ENCODE results near the gene JPH3. TPM values are rescaled to one million over a fixed set of nuclear protein-coding genes. Genes with fewer than 3 reads are reported as not detected.

Gene JPH3
- total and polyA plus RNA-seq, 10 of the 15 experiments (the other 5 are each of a cell fraction or from before 2014, with no cell fraction given): 0.05 TPM; not detected in 9

DNA sequence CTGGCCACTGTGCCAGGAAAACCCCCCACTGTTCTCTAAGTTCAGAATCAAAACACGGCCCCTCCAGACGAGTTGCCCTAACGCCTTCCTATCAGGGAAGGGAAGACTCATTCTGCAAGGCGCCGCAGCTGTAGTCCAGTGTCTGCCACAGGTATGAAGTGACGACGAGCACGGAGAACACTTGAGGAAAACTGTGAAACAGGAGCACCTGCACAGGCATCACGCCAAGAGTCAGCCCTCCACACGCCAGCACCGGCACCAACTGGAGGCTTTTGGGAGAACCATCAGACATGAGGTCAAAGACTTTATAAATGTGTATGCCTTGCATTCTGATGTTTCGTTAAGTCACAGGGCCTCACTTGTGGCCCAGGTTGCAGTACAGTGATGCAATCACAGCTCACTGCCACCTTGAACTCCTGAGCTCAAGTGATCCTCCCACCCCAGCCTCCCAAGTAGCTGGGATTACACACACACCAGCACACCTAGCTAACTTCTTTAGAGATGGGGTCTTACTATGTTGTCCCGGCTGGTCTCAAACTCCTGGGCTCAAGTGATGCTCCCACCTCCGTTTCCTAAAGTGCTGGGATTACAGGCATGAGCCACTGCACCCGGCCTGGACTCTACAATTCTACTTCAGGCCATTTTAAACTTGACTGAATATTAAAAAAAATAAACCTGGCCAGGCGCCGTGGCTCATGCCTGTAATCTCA is 140.6 kb downstream of the JPH3 start:
- in situ Hi-C loops (cut with MboI) (no loop called here), intact Hi-C loops (cut with micrococcal nuclease; ENCODE audit: unreplicated experiment) (no loop called here)
- no peak for FAIRE-seq
- ChIA-PET SMC1A (ENCODE audit: uncharacterized antibody, unreplicated experiment) (no interaction called here), CTCF (no interaction called here), RAD21 (ENCODE audit: unreplicated experiment) (no interaction called here), POLR2A (no interaction called here)
- H2AFZ ChIP-seq (ENCODE audit: control insufficient read depth, low read depth, low read length): no peak overlapping the region
- H3K4me3 ChIP-seq: no peak overlapping the region
- ATAC-seq: no peak
- BruUV-seq (replicated peaks): no TSS peak
- no peak overlapping the region for H3K27ac ChIP-seq (ENCODE audit: control insufficient read depth, insufficient read depth)
- no peak for TF ChIP-seq RELA (IDR thresholded peaks at IDR 0.05; ENCODE audit: borderline replicate concordance, partially characterized antibody)
- TF ChIP-seq SMAD1 (IDR thresholded peaks at IDR 0.05; ENCODE audit: low read depth, partially characterized antibody): no peak
- TF ChIP-seq, protein P1, sequence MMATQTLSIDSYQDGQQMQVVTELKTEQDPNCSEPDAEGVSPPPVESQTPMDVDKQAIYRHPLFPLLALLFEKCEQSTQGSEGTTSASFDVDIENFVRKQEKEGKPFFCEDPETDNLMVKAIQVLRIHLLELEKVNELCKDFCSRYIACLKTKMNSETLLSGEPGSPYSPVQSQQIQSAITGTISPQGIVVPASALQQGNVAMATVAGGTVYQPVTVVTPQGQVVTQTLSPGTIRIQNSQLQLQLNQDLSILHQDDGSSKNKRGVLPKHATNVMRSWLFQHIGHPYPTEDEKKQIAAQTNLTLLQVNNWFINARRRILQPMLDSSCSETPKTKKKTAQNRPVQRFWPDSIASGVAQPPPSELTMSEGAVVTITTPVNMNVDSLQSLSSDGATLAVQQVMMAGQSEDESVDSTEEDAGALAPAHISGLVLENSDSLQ (IDR thresholded peaks at IDR 0.05): no peak
- TF ChIP-seq DPF2 (IDR thresholded peaks at IDR 0.05): no peak
- TF ChIP-seq TCF3 (IDR thresholded peaks at IDR 0.05; ENCODE audit: borderline replicate concordance, insufficient read depth, low read depth, low read length): no peak
- no peak for TF ChIP-seq NFYB (IDR thresholded peaks at IDR 0.05; ENCODE audit: insufficient read depth, low read depth, low read length)
- no peak for TF ChIP-seq YBX1 (IDR thresholded peaks at IDR 0.05)
- TF ChIP-seq, protein P2, sequence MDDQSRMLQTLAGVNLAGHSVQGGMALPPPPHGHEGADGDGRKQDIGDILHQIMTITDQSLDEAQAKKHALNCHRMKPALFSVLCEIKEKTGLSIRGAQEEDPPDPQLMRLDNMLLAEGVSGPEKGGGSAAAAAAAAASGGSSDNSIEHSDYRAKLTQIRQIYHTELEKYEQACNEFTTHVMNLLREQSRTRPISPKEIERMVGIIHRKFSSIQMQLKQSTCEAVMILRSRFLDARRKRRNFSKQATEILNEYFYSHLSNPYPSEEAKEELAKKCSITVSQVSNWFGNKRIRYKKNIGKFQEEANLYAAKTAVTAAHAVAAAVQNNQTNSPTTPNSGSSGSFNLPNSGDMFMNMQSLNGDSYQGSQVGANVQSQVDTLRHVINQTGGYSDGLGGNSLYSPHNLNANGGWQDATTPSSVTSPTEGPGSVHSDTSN (IDR thresholded peaks at IDR 0.05; ENCODE audit: insufficient replicate concordance, low read depth, low read length): no peak
- TF ChIP-seq MYB (IDR thresholded peaks at IDR 0.05; ENCODE audit: borderline replicate concordance, low read depth, low read length): no peak
- TF ChIP-seq YY1 (IDR thresholded peaks at IDR 0.05; ENCODE audit: low read depth, low read length): no peak
- no peak for TF ChIP-seq FOS (IDR thresholded peaks at IDR 0.05; ENCODE audit: borderline replicate concordance, extremely low read depth, insufficient read length)
- TF ChIP-seq ZNF217 (IDR thresholded peaks at IDR 0.05): no peak
- TF ChIP-seq, protein P3, sequence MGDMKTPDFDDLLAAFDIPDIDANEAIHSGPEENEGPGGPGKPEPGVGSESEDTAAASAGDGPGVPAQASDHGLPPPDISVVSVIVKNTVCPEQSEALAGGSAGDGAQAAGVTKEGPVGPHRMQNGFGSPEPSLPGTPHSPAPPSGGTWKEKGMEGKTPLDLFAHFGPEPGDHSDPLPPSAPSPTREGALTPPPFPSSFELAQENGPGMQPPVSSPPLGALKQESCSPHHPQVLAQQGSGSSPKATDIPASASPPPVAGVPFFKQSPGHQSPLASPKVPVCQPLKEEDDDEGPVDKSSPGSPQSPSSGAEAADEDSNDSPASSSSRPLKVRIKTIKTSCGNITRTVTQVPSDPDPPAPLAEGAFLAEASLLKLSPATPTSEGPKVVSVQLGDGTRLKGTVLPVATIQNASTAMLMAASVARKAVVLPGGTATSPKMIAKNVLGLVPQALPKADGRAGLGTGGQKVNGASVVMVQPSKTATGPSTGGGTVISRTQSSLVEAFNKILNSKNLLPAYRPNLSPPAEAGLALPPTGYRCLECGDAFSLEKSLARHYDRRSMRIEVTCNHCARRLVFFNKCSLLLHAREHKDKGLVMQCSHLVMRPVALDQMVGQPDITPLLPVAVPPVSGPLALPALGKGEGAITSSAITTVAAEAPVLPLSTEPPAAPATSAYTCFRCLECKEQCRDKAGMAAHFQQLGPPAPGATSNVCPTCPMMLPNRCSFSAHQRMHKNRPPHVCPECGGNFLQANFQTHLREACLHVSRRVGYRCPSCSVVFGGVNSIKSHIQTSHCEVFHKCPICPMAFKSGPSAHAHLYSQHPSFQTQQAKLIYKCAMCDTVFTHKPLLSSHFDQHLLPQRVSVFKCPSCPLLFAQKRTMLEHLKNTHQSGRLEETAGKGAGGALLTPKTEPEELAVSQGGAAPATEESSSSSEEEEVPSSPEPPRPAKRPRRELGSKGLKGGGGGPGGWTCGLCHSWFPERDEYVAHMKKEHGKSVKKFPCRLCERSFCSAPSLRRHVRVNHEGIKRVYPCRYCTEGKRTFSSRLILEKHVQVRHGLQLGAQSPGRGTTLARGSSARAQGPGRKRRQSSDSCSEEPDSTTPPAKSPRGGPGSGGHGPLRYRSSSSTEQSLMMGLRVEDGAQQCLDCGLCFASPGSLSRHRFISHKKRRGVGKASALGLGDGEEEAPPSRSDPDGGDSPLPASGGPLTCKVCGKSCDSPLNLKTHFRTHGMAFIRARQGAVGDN (IDR thresholded peaks at IDR 0.05): no peak
- no peak for TF ChIP-seq TBL1XR1 (IDR thresholded peaks at IDR 0.05; ENCODE audit: low read depth, low read length)
- no peak for TF ChIP-seq NBN (IDR thresholded peaks at IDR 0.05)
- no peak for TF ChIP-seq MTA3 (IDR thresholded peaks at IDR 0.05; ENCODE audit: borderline replicate concordance, low read length)
- TF ChIP-seq KAT2A (conservative IDR thresholded peaks at IDR 0.05; ENCODE audit: control insufficient read depth, low read depth, low read length): no peak
- TF ChIP-seq SREBF1 (IDR thresholded peaks at IDR 0.05; ENCODE audit: low read length): no peak
- H3K4me2 ChIP-seq (ENCODE audit: control insufficient read depth, insufficient read depth): no peak overlapping the region
- no peaks in the 10 kb centered on the region for H3K79me2 ChIP-seq (ENCODE audit: control insufficient read depth, insufficient read depth, low read length)
- no peaks in the 10 kb centered on the region for H3K4me1 ChIP-seq (ENCODE audit: control insufficient read depth, insufficient read depth, low read length)
- DNase-seq (ENCODE audit: low read depth, low spot score): no peak
- no peak overlapping the region for H3K9ac ChIP-seq (ENCODE audit: control insufficient read depth, insufficient read depth, low read length)
- no peaks in the 10 kb centered on the region for H4K20me1 ChIP-seq (ENCODE audit: control insufficient read depth, insufficient read depth)
- no peaks in the 10 kb centered on the region for H3K9me3 ChIP-seq (replicated peaks; ENCODE audit: control insufficient read depth, insufficient read depth, low read length)
- no peaks in the 10 kb centered on the region for H3K27me3 ChIP-seq (replicated peaks in 1 of 2; ENCODE audit: control insufficient read depth in 2 of 2, insufficient read depth in 2 of 2, low read length in 1 of 2)
- 81% methylated on average over 16 of the region's 17 CpGs for WGBS (ENCODE audit: insufficient coverage, insufficient replicate concordance, low lambda C conversion rate, missing lambda C conversion rate)
- H3K36me3 ChIP-seq (ENCODE audit: control insufficient read depth in 2 of 2, insufficient read depth in 2 of 2, low read length in 1 of 2): peaks cover 17 to 32% of the 10 kb centered on the region in 2 experiments; a peak in 3 of 4 replicates

Measured in GM12878 (cell line).